T-helper 1 cell treated with Interleukin-12 subunit alpha and Interleukin-12 subunit beta and Interleukin-4 antibody, amounts not matched to agents 30 μg/mL and 1 μg/mL, for 36 hours (primary cell): Measurements from ENCODE around the gene PLCD3.
A peak's percentile ranks its signal among the peaks of the same experiment; 100 is the strongest.

Experiments used
- H3K27ac Mint-ChIP-seq: one replicate; pipeline ENCODE4 v1.8.0; 2021; ENCODE audit warnings: mild to moderate bottlenecking, mixed read lengths
- H3K27me3 Mint-ChIP-seq: one replicate; pipeline ENCODE4 v1.8.0; 2021; ENCODE audit warnings: low read depth, mixed read lengths
- H3K36me3 Mint-ChIP-seq: one replicate; pipeline ENCODE4 v1.8.0; 2021; ENCODE audit warnings: low read depth, mixed read lengths
- H3K4me1 Mint-ChIP-seq: one replicate; pipeline ENCODE4 v1.8.0; 2021; ENCODE audit warnings: low read depth, mixed read lengths
- H3K4me3 Mint-ChIP-seq: one replicate; pipeline ENCODE4 v1.8.0; 2021; ENCODE audit warnings: mild to moderate bottlenecking, moderate library complexity, mixed read lengths
- H3K9me3 Mint-ChIP-seq: one replicate; pipeline ENCODE4 v1.8.0; 2021; ENCODE audit warnings: mixed read lengths

Gene PLCD3

GRCh38 chr17:45098081-45098868 lies 34.0 kb downstream of the PLCD3 start:
- Mint-ChIP-seq H3K27ac (no peak overlapping the region), H3K4me3 (no peak overlapping the region), H3K27me3 (no peaks in the 10 kb centered on the region), H3K4me1 (no peaks in the 10 kb centered on the region), H3K9me3 (no peaks in the 10 kb centered on the region), H3K36me3 (peaks cover 35% of the 10 kb centered on the region)

GRCh38 chr17:45096926-45097325 lies 35.4 kb downstream of the PLCD3 start:
- Mint-ChIP-seq H3K4me3 (no peak overlapping the region), H3K4me1 (no peaks in the 10 kb centered on the region), H3K27me3 (no peaks in the 10 kb centered on the region), H3K27ac (no peak overlapping the region), H3K36me3 (peaks cover 36% of the 10 kb centered on the region), H3K9me3 (no peaks in the 10 kb centered on the region)

GRCh38 chr17:45096141-45096540 lies 36.2 kb downstream of the PLCD3 start:
- Mint-ChIP-seq H3K9me3 (no peaks in the 10 kb centered on the region), H3K4me3 (no peak overlapping the region), H3K36me3 (peaks cover 40% of the 10 kb centered on the region), H3K27me3 (no peaks in the 10 kb centered on the region), H3K27ac (no peak overlapping the region), H3K4me1 (no peaks in the 10 kb centered on the region)

- Mint-ChIP-seq H3K27me3 (no peaks in the 10 kb centered on the region), H3K36me3 (peaks cover 40% of the 10 kb centered on the region), H3K27ac (no peak overlapping the region), H3K4me3 (no peak overlapping the region), H3K4me1 (no peaks in the 10 kb centered on the region), H3K9me3 (no peaks in the 10 kb centered on the region)
These were observed 38.7 kb downstream of the PLCD3 start for GRCh38 chr17:45093444-45094110.

- H3K4me1 Mint-ChIP-seq = peaks cover 1% of the 10 kb centered on the region
- no peak overlapping the region for H3K4me3 Mint-ChIP-seq
- H3K27ac Mint-ChIP-seq = no peak overlapping the region
- no peaks in the 10 kb centered on the region for H3K27me3 Mint-ChIP-seq
- no peaks in the 10 kb centered on the region for H3K9me3 Mint-ChIP-seq
- H3K36me3 Mint-ChIP-seq = peaks cover 39% of the 10 kb centered on the region
These were observed 39.3 kb downstream of the PLCD3 start for GRCh38 chr17:45092911-45093430.

- Mint-ChIP-seq H3K36me3 (peaks cover 38% of the 10 kb centered on the region), H3K4me3 (no peak overlapping the region), H3K4me1 (peaks cover 3% of the 10 kb centered on the region), H3K27ac (peak overlapping the region; percentile 35), H3K27me3 (no peaks in the 10 kb centered on the region), H3K9me3 (no peaks in the 10 kb centered on the region)
These were observed 40.4 kb downstream of the PLCD3 start for GRCh38 chr17:45091778-45092425.

GRCh38 chr17:45090711-45091110 lies 41.6 kb downstream of the PLCD3 start:
- Mint-ChIP-seq H3K9me3 (no peaks in the 10 kb centered on the region), H3K27ac (no peak overlapping the region), H3K36me3 (peaks cover 34% of the 10 kb centered on the region), H3K4me1 (peaks cover 3% of the 10 kb centered on the region), H3K27me3 (no peaks in the 10 kb centered on the region), H3K4me3 (no peak overlapping the region)

- no peaks in the 10 kb centered on the region for H3K9me3 Mint-ChIP-seq
- peaks cover 35% of the 10 kb centered on the region for H3K36me3 Mint-ChIP-seq
- no peak overlapping the region for H3K27ac Mint-ChIP-seq
- no peaks in the 10 kb centered on the region for H3K27me3 Mint-ChIP-seq
- no peak overlapping the region for H3K4me3 Mint-ChIP-seq
- H3K4me1 Mint-ChIP-seq = peaks cover 3% of the 10 kb centered on the region
These were observed 43.6 kb downstream of the PLCD3 start for GRCh38 chr17:45088741-45089140.

- H3K27me3 Mint-ChIP-seq = no peaks in the 10 kb centered on the region
- H3K4me3 Mint-ChIP-seq = no peak overlapping the region
- H3K9me3 Mint-ChIP-seq = no peaks in the 10 kb centered on the region
- peaks cover 37% of the 10 kb centered on the region for H3K36me3 Mint-ChIP-seq
- H3K27ac Mint-ChIP-seq = no peak overlapping the region
- H3K4me1 Mint-ChIP-seq = peaks cover 3% of the 10 kb centered on the region
These were observed 44.3 kb downstream of the PLCD3 start for GRCh38 chr17:45087978-45088377.

- no peak overlapping the region for H3K27ac Mint-ChIP-seq
- H3K36me3 Mint-ChIP-seq = peaks cover 35% of the 10 kb centered on the region
- no peaks in the 10 kb centered on the region for H3K27me3 Mint-ChIP-seq
- H3K9me3 Mint-ChIP-seq = no peaks in the 10 kb centered on the region
- peaks cover 3% of the 10 kb centered on the region for H3K4me1 Mint-ChIP-seq
- H3K4me3 Mint-ChIP-seq = no peak overlapping the region
These were observed 44.8 kb downstream of the PLCD3 start for GRCh38 chr17:45087504-45087975.

GRCh38 chr17:45086865-45087503 lies 45.3 kb downstream of the PLCD3 start:
- H3K9me3 Mint-ChIP-seq = no peaks in the 10 kb centered on the region
- no peak overlapping the region for H3K27ac Mint-ChIP-seq
- H3K36me3 Mint-ChIP-seq = peaks cover 31% of the 10 kb centered on the region
- H3K4me1 Mint-ChIP-seq = peaks cover 3% of the 10 kb centered on the region
- H3K27me3 Mint-ChIP-seq = no peaks in the 10 kb centered on the region
- no peak overlapping the region for H3K4me3 Mint-ChIP-seq

GRCh38 chr17:45086391-45086790 lies 45.9 kb downstream of the PLCD3 start:
- Mint-ChIP-seq H3K9me3 (no peaks in the 10 kb centered on the region), H3K27ac (no peak overlapping the region), H3K36me3 (peaks cover 32% of the 10 kb centered on the region), H3K27me3 (no peaks in the 10 kb centered on the region), H3K4me3 (no peak overlapping the region), H3K4me1 (peaks cover 3% of the 10 kb centered on the region)

- no peaks in the 10 kb centered on the region for H3K27me3 Mint-ChIP-seq
- H3K4me3 Mint-ChIP-seq = no peak overlapping the region
- peaks cover 3% of the 10 kb centered on the region for H3K4me1 Mint-ChIP-seq
- no peak overlapping the region for H3K27ac Mint-ChIP-seq
- H3K36me3 Mint-ChIP-seq = peaks cover 26% of the 10 kb centered on the region
- no peaks in the 10 kb centered on the region for H3K9me3 Mint-ChIP-seq
These were observed 51.1 kb downstream of the PLCD3 start for GRCh38 chr17:45081047-45081703.

GRCh38 chr17:45077643-45078042 lies 54.7 kb downstream of the PLCD3 start:
- Mint-ChIP-seq H3K27ac (no peak overlapping the region), H3K27me3 (no peaks in the 10 kb centered on the region), H3K9me3 (no peaks in the 10 kb centered on the region), H3K36me3 (peaks cover 28% of the 10 kb centered on the region), H3K4me3 (no peak overlapping the region), H3K4me1 (peaks cover 3% of the 10 kb centered on the region)
